ENCODE data around the gene BBS1. TPM values are rescaled to one million over a fixed set of nuclear protein-coding genes. Genes with fewer than 3 reads are reported as not detected.

Gene BBS1
- total RNA-seq, 3 donors from 2014 or later, result 51.5 to 79.5 (median 63.8) TPM

DNA sequence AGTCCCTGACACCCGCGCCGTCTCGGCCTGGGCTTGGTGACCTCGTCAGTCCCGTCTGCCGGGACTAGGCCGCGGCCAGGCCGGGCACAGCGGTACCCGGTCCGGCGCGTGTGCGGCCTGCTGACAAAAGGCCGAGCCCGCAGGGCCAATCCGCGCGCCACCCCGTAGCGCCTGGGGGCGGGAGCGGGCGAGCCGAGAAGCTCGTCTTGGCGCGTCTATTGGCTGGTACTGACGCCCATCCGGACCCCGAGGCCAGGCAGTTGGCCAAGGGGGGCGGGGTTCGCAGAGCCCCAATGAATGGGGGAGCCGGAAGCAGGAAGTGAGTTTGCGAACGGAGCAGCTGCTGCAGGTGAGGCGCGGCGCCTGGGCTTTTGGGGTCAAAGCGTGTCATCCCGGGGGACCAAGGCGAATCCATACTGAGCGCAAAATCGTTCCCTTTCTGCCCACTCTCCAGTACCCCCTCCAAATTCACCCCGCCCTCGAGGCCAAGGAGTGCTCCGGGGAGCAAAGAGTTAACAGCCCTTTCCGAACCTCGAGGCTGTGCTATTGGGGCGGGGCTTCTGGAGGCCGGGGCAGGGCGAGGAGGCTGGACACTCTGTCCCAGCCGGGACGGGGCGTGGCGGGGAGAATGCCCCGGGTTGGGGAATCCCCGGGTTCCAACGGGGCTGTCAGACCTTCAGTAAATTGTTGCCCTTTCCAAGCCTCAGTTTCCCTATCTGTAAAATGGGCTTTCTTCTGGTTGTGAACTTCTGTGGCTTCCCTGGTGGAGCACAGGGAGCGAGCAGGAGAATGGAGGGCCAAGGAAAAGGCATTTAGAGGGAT is 30.1 kb upstream of the BBS1 start, which contains the start of gene DPP3:
Gene DPP3, plus strand, starts transcription at position 318 of the 822 bp plus-strand sequence. CDS start 1,767 bp downstream, outside the sequence.
- peak; percentile 96 to 98 for DNase-seq (ENCODE audit: low spot score in 2 of 2)
- no peaks in the 10 kb centered on the region for H3K9me3 ChIP-seq
- H3K4me3 ChIP-seq, result peak within 1 kb of the TSS; percentile 64 to 87 (median 72)
- peak within 1 kb of the TSS; percentile 90 to 95 for H3K27ac ChIP-seq
- no peaks in the 10 kb centered on the region for H3K4me1 ChIP-seq
- intact Hi-C loops (cut with DNase I; ENCODE audit: low total_unique reads), result no loop called here
- no peaks in the 10 kb centered on the region for H3K36me3 ChIP-seq
- H3K27me3 ChIP-seq, result no peaks in the 10 kb centered on the region
- no peak for TF ChIP-seq CTCF (IDR thresholded peaks at IDR 0.05)
- TF ChIP-seq POLR2AphosphoS5 (IDR thresholded peaks at IDR 0.05), result peak; percentile 80 to 89 (median 87)
- TF ChIP-seq POLR2A (IDR thresholded peaks at IDR 0.05), result peak; percentile 79

DNA sequence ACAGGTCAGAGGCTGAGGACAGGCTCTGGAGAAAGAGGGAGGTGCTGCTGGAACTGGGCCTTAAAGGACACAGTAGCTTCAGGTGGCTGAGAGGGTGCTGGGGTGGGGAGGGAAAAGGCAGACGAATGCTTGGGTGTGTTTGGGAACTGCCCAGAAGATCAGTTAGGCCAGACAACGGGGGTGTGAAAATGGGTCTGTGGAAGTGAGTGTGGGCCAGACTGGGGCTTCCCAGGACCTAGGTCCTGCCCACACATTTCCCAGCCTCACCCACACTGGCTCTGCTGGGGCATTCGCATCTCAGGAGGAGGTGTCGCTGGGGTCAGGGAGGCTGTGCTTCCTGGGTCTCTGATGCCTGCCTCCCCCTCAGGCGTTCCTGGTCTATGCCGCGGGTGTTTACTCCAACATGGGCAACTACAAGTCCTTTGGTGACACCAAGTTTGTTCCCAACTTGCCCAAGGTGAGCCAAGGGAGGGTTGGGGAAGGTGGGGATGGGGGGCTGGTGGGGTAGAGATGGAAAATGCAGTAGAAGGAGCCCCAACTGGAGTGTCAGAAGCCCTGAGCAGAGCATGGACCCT is 25.5 kb upstream of the BBS1 start:
- no peak for TF ChIP-seq CTCF (IDR thresholded peaks at IDR 0.05)
- TF ChIP-seq POLR2A (IDR thresholded peaks at IDR 0.05), result no peak
- no peak for TF ChIP-seq POLR2AphosphoS5 (IDR thresholded peaks at IDR 0.05)
- Histone ChIP-seq H3K9me3 (no peaks in the 10 kb centered on the region), H3K4me1 (no peaks in the 10 kb centered on the region), H3K36me3 (no peaks in the 10 kb centered on the region), H3K27ac (no peak overlapping the region), H3K4me3 (no peak overlapping the region), H3K27me3 (no peaks in the 10 kb centered on the region)
- intact Hi-C loops (cut with DNase I; ENCODE audit: low total_unique reads), result no loop called here
- DNase-seq (ENCODE audit: low spot score in 2 of 2), result no peak

DNA sequence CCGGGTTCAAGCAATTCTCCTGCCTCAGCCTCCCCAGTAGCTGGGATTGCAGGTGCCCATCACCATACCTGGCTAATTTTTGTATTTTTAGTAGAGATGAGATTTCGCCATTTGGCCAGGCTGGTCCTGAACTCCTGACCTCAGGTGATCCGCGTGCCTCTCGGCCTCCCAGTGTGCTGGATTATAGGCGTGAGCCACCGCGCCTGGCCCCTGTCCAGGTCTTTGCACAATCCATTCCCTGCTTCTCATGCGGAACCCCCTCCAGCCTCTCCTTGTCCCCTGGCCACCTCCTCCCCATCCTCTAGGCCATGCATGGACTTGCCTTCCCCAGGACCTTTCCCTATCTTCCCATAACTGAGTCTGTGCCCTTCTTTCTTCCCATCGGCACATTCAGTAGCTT is 21.5 kb upstream of the BBS1 start:
- no peak for TF ChIP-seq POLR2AphosphoS5 (IDR thresholded peaks at IDR 0.05)
- TF ChIP-seq POLR2A (IDR thresholded peaks at IDR 0.05), result no peak
- Histone ChIP-seq H3K4me3 (no peak overlapping the region), H3K9me3 (no peaks in the 10 kb centered on the region), H3K36me3 (no peaks in the 10 kb centered on the region), H3K4me1 (no peaks in the 10 kb centered on the region), H3K27ac (no peak overlapping the region), H3K27me3 (no peaks in the 10 kb centered on the region)
- no peak for DNase-seq (ENCODE audit: low spot score in 2 of 2)
- intact Hi-C loops (cut with DNase I; ENCODE audit: low total_unique reads), result no loop called here

- Histone ChIP-seq H3K27me3 (no peaks in the 10 kb centered on the region), H3K36me3 (no peaks in the 10 kb centered on the region), H3K27ac (no peak overlapping the region), H3K4me1 (no peaks in the 10 kb centered on the region), H3K9me3 (no peaks in the 10 kb centered on the region), H3K4me3 (no peak overlapping the region)
- TF ChIP-seq POLR2AphosphoS5 (IDR thresholded peaks at IDR 0.05) (no peak), CTCF (IDR thresholded peaks at IDR 0.05) (no peak), POLR2A (IDR thresholded peaks at IDR 0.05) (no peak)
- no peak for DNase-seq (ENCODE audit: low spot score in 2 of 2)
- intact Hi-C loops (cut with DNase I; ENCODE audit: low total_unique reads), result loop anchor here (5.0 kb wide), 1 partner anchor 97 kb away; no protein-coding TSS in a partner anchor
Observed at GRCh38 chr11:66489636-66490035, 20.8 kb upstream of the BBS1 start.

GRCh38 chr11:66491315-66491935 is 19.0 kb upstream of the BBS1 start:
- H3K27ac ChIP-seq, result no peak overlapping the region
- intact Hi-C loops (cut with DNase I; ENCODE audit: low total_unique reads), result loop anchor here (5.0 kb wide), 1 partner anchor 99 kb away; no protein-coding TSS in a partner anchor
- TF ChIP-seq CTCF (IDR thresholded peaks at IDR 0.05), result no peak
- TF ChIP-seq POLR2A (IDR thresholded peaks at IDR 0.05), result no peak
- no peak for TF ChIP-seq POLR2AphosphoS5 (IDR thresholded peaks at IDR 0.05)
- H3K4me3 ChIP-seq, result no peak overlapping the region
- no peak for DNase-seq (ENCODE audit: low spot score in 2 of 2)
- H3K36me3 ChIP-seq, result no peaks in the 10 kb centered on the region
- H3K4me1 ChIP-seq, result no peaks in the 10 kb centered on the region
- no peaks in the 10 kb centered on the region for H3K27me3 ChIP-seq
- no peaks in the 10 kb centered on the region for H3K9me3 ChIP-seq

Measured in breast epithelium (tissue), 4 donors.